NCI-H2196 (cell line): ENCODE data around the gene DNAJC7.

Experiments used
- DNase-seq: peaks from one replicate; lab custom pipeline; 2025; ENCODE audit not compliant: unreplicated experiment; lab: John Stamatoyannopoulos, UW

The DNAJC7 gene

GRCh38 chr17:41977991-41978390 is 39.2 kb downstream of the DNAJC7 start:
- no peak for DNase-seq

GRCh38 chr17:41976142-41976768 is 41.0 kb downstream of the DNAJC7 start:
- DNase-seq = no peak

- DNase-seq = no peak
Measured at GRCh38 chr17:41975099-41976083, 41.8 kb downstream of the DNAJC7 start.

- no peak for DNase-seq
Measured at GRCh38 chr17:41974658-41975057, 42.6 kb downstream of the DNAJC7 start.

GRCh38 chr17:41974031-41974430 is 43.2 kb downstream of the DNAJC7 start:
- no peak for DNase-seq

GRCh38 chr17:41973408-41973811 is 43.8 kb downstream of the DNAJC7 start:
- DNase-seq = no peak

- peak; percentile 72 for DNase-seq
Measured at GRCh38 chr17:41972571-41973407, 44.5 kb downstream of the DNAJC7 start.

- no peak for DNase-seq
Measured at GRCh38 chr17:41971721-41972523, 45.3 kb downstream of the DNAJC7 start.

GRCh38 chr17:41970901-41971331 is 46.3 kb downstream of the DNAJC7 start:
- DNase-seq = no peak

- no peak for DNase-seq
Measured at GRCh38 chr17:41968676-41969075, 48.6 kb downstream of the DNAJC7 start.

- DNase-seq = no peak
Measured at GRCh38 chr17:41967921-41968578, 49.2 kb downstream of the DNAJC7 start.

GRCh38 chr17:41967141-41967920 is 49.9 kb downstream of the DNAJC7 start:
- DNase-seq = no peak

GRCh38 chr17:41966463-41967140 is 50.6 kb downstream of the DNAJC7 start, which contains the start of gene CNP:
Gene CNP, plus strand, starts transcription at chr17:41966795. Its CDS starts 90 bp downstream, at chr17:41966885.
- DNase-seq = peak; percentile 76

- DNase-seq = peak; percentile 72
Measured at GRCh38 chr17:41965694-41966462, 51.4 kb downstream of the DNAJC7 start.

- DNase-seq = peak; percentile 36
Measured at GRCh38 chr17:41962768-41963434, 54.3 kb downstream of the DNAJC7 start.

- no peak for DNase-seq
Measured at GRCh38 chr17:41962111-41962510, 55.1 kb downstream of the DNAJC7 start.
